H9 (cell line): Measurements from ENCODE around the gene SMARCA2. TPM values are rescaled to one million over a fixed set of nuclear protein-coding genes. Genes with fewer than 3 reads are reported as not detected.
A peak's percentile ranks its signal among the peaks of the same experiment; 100 is the strongest.

Experiments used
- DNase-seq: peaks from one replicate; pipeline ENCODE4 v3.0.0-alpha.2; 2017
- H2AFZ ChIP-seq: one replicate; pipeline ENCODE4 v1.6.1; 2013; ENCODE audit warnings: mild to moderate bottlenecking, low read length, control low read depth, moderate library complexity
- H2AK5ac ChIP-seq: 2 replicates; pipeline ENCODE4 v1.6.1; 2013; ENCODE audit warnings: low read length, control low read depth, mixed read lengths; ENCODE audit not compliant: insufficient read length
- H2BK120ac ChIP-seq: one replicate; pipeline ENCODE4 v1.6.1; 2013; ENCODE audit warnings: low read depth, mild to moderate bottlenecking, low read length, control low read depth, inconsistent platforms; ENCODE audit not compliant: poor library complexity, severe bottlenecking
- H2BK12ac ChIP-seq: 2 replicates; pipeline ENCODE4 v1.6.1; 2013; ENCODE audit warnings: low read length, control low read depth, mixed read lengths, low read depth; ENCODE audit not compliant: insufficient read length
- H2BK15ac ChIP-seq: 2 replicates; pipeline ENCODE4 v1.6.1; 2013; ENCODE audit warnings: low read depth, low read length, control low read depth
- H2BK20ac ChIP-seq: one replicate; pipeline ENCODE4 v1.6.1; 2013; ENCODE audit warnings: low read depth, mild to moderate bottlenecking, low read length, control low read depth, inconsistent platforms; ENCODE audit not compliant: poor library complexity, severe bottlenecking
- H2BK5ac ChIP-seq: 2 replicates; pipeline ENCODE4 v1.6.1; 2013; ENCODE audit warnings: low read length, control low read depth, mixed read lengths; ENCODE audit not compliant: insufficient read length
- H3K14ac ChIP-seq: 2 replicates; pipeline ENCODE4 v1.6.1; 2013; ENCODE audit warnings: low read length, control low read depth; ENCODE audit not compliant: insufficient read depth
- H3K18ac ChIP-seq: 2 replicates; pipeline ENCODE4 v1.6.1; 2013; ENCODE audit warnings: low read depth, mild to moderate bottlenecking, mixed read lengths, low read length, control low read depth; ENCODE audit not compliant: insufficient read length
- H3K23ac ChIP-seq: 2 replicates; pipeline ENCODE4 v1.6.1; 2013; ENCODE audit warnings: low read length, control low read depth, mixed read lengths, low read depth; ENCODE audit not compliant: insufficient read length
- H3K23me2 ChIP-seq: 2 replicates; pipeline ENCODE4 v1.6.1; 2013; ENCODE audit warnings: low read depth, mild to moderate bottlenecking, mixed read lengths, low read length, control low read depth; ENCODE audit not compliant: insufficient read length, poor library complexity, severe bottlenecking
- H3K27ac ChIP-seq: 2 replicates; pipeline ENCODE4 v1.5.1; 2013; ENCODE audit warnings: low read length, control low read depth, mixed read lengths, low read depth; ENCODE audit not compliant: insufficient read length
- H3K27me3 ChIP-seq: 2 replicates; pipeline ENCODE4 v1.6.1; 2013; ENCODE audit warnings: low read length, control low read depth, inconsistent platforms; ENCODE audit not compliant: insufficient read depth
- H3K4ac ChIP-seq: 2 replicates; pipeline ENCODE4 v1.6.1; 2013; ENCODE audit warnings: low read depth, mild to moderate bottlenecking, control low read depth, inconsistent platforms, low read length, moderate library complexity
- H3K4me1 ChIP-seq: 2 replicates; pipeline ENCODE4 v1.6.1; 2013; ENCODE audit warnings: low read length, control low read depth, inconsistent platforms; ENCODE audit not compliant: insufficient read depth
- H3K4me2 ChIP-seq: 2 replicates; pipeline ENCODE4 v1.6.1; 2013; ENCODE audit warnings: low read length, control low read depth, mixed read lengths; ENCODE audit not compliant: insufficient read length, insufficient read depth
- H3K56ac ChIP-seq: 2 replicates; pipeline ENCODE4 v1.6.1; 2013; ENCODE audit warnings: low read depth, mild to moderate bottlenecking, mixed read lengths, low read length, control low read depth; ENCODE audit not compliant: insufficient read length
- H3K79me1 ChIP-seq: 2 replicates; pipeline ENCODE4 v1.6.1; 2013; ENCODE audit warnings: low read depth, mild to moderate bottlenecking, moderate library complexity, low read length, control low read depth, inconsistent platforms; ENCODE audit not compliant: insufficient read depth, poor library complexity, severe bottlenecking
- H3K79me2 ChIP-seq: 2 replicates; pipeline ENCODE4 v1.6.1; 2013; ENCODE audit warnings: low read length, control low read depth, inconsistent platforms; ENCODE audit not compliant: insufficient read depth
- H3K9ac ChIP-seq: 2 replicates; pipeline ENCODE4 v1.6.1; 2013; ENCODE audit warnings: low read length, control low read depth, mixed read lengths; ENCODE audit not compliant: insufficient read length; ENCODE audit errors: extremely low read depth
- H3K9me3 ChIP-seq: one replicate; pipeline ENCODE4 v1.6.1; 2013; ENCODE audit warnings: low read depth, low read length, inconsistent platforms; ENCODE audit not compliant: control insufficient read depth
- H3T11ph ChIP-seq: one replicate; pipeline ENCODE4 v1.6.1; 2013; ENCODE audit warnings: mild to moderate bottlenecking, low read length, control low read depth, inconsistent platforms
- H4K20me1 ChIP-seq: one replicate; pipeline ENCODE4 v1.6.1; 2013; ENCODE audit not compliant: control insufficient read depth, insufficient read length, insufficient read depth
- H4K5ac ChIP-seq: 2 replicates; pipeline ENCODE4 v1.6.1; 2013; ENCODE audit warnings: low read depth, mild to moderate bottlenecking, mixed read lengths, low read length, control low read depth; ENCODE audit not compliant: insufficient read length
- H4K8ac ChIP-seq: replicated peaks from 2 replicates; pipeline ENCODE4 v1.6.1; 2013; ENCODE audit warnings: low read length, control low read depth, mixed read lengths, low read depth; ENCODE audit not compliant: insufficient read length
- H4K91ac ChIP-seq: 2 replicates; pipeline ENCODE4 v1.6.1; 2013; ENCODE audit warnings: low read depth, mild to moderate bottlenecking, moderate library complexity, mixed read lengths, low read length, control low read depth; ENCODE audit not compliant: insufficient read length
- H3K27ac Mint-ChIP-seq, 3 experiments: 2 replicates in 2 of 3; 3 replicates in 1 of 3; pipeline ENCODE4 v1.8.0; 2020 to 2021; ENCODE audit warnings: mixed read lengths in 3 of 3, mild to moderate bottlenecking in 1 of 3, moderate library complexity in 1 of 3
- H3K27me3 Mint-ChIP-seq: 2 replicates; pipeline ENCODE4 v1.8.0; 2021; ENCODE audit warnings: low read depth, mild to moderate bottlenecking, moderate library complexity, mixed read lengths
- H3K36me3 Mint-ChIP-seq, 3 experiments: 2 replicates in 2 of 3; 3 replicates in 1 of 3; pipeline ENCODE4 v1.8.0; 2020 to 2021; ENCODE audit warnings: low read depth in 3 of 3, mixed read lengths in 3 of 3; ENCODE audit not compliant: insufficient read depth in 1 of 3
- H3K4me1 Mint-ChIP-seq, 2 experiments: 2 replicates each; pipeline ENCODE4 v1.8.0; 2020; ENCODE audit warnings: mixed read lengths in 2 of 2
- H3K4me3 Mint-ChIP-seq, 2 experiments: 2 replicates in 1 of 2; 3 replicates in 1 of 2; pipeline ENCODE4 v1.8.0; 2020 to 2021; ENCODE audit warnings: mild to moderate bottlenecking in 2 of 2, mixed read lengths in 2 of 2, moderate library complexity in 1 of 2
- H3K9me3 Mint-ChIP-seq, 2 experiments: 2 replicates in 1 of 2; 3 replicates in 1 of 2; pipeline ENCODE4 v1.8.0; 2020; ENCODE audit warnings: mild to moderate bottlenecking in 2 of 2, mixed read lengths in 2 of 2, moderate library complexity in 1 of 2
- CTCF ChIP-seq: fragments of 200-600 bp; sonication (generic); conservative IDR thresholded peaks from 3 replicates; pipeline ENCODE4 v1.8.0; 2021; ENCODE audit warnings: antibody characterized with exemption, mild to moderate bottlenecking
- WGBS: extraction: QIAGEN DNeasy Blood & Tissue Kit; methylation state at CpG from one replicate; pipeline ENCODE4 v1.1.7; 2013; ENCODE audit warnings: missing lambda C conversion rate, low lambda C conversion rate, mixed read lengths; ENCODE audit not compliant: insufficient read length; ENCODE audit errors: extremely low coverage; 5-methylcytosine and 5-hydroxymethylcytosine counted together
- total RNA-seq: library from RNA; stranded (reverse); gene quantifications from 2 replicates; pipeline ENCODE4 v1.2.1, GENCODE V29; 2021

The SMARCA2 gene
- total RNA-seq, 1 experiment from 2014 or later = 15.3 TPM

- H3K79me2 ChIP-seq = no peaks in the 10 kb centered on the region
- H3K23me2 ChIP-seq = no peaks in the 10 kb centered on the region
- DNase-seq = no peak
- H2BK15ac ChIP-seq = no peak overlapping the region
- no peak overlapping the region for H3K4ac ChIP-seq
- H3K14ac ChIP-seq = no peak overlapping the region
- no peak overlapping the region for H4K5ac ChIP-seq
- no peak overlapping the region for H3K56ac ChIP-seq
- H4K91ac ChIP-seq = no peak overlapping the region
- no peak overlapping the region for H3K27ac ChIP-seq
- no peak overlapping the region for H3K23ac ChIP-seq
- no peaks in the 10 kb centered on the region for H3K27me3 ChIP-seq
- no peak overlapping the region for H2BK12ac ChIP-seq
- no peak overlapping the region for H2BK5ac ChIP-seq
- H3K79me1 ChIP-seq = no peaks in the 10 kb centered on the region
- Mint-ChIP-seq H3K4me3 (no peak overlapping the region), H3K27me3 (no peaks in the 10 kb centered on the region; the same call in 1 of the 2 replicates), H3K9me3 (peaks cover 8 to 11% of the 10 kb centered on the region in 2 experiments), H3K27ac (peak overlapping the region in 1 of 3 experiments; percentile 58; a peak in 2 of 7 replicates), H3K4me1 (peaks cover 3 to 26% of the 10 kb centered on the region in 2 experiments), H3K36me3 (peaks cover 0 to 16% (median 14%) of the 10 kb centered on the region in 3 experiments; a peak in 6 of 7 replicates)
- H3K9me3 ChIP-seq = no peaks in the 10 kb centered on the region
- no peak overlapping the region for H4K8ac ChIP-seq
- no peak overlapping the region for H2BK120ac ChIP-seq
- no peak overlapping the region for H3K18ac ChIP-seq
- no peak overlapping the region for H2BK20ac ChIP-seq
- no peak overlapping the region for H3K4me2 ChIP-seq
- H4K20me1 ChIP-seq = no peaks in the 10 kb centered on the region
- no CpG with 5 or more reads among the region's 3 CpGs for WGBS
- H3K4me1 ChIP-seq = no peaks in the 10 kb centered on the region
- no peak for TF ChIP-seq CTCF
- no peak overlapping the region for H3K9ac ChIP-seq
- no peak overlapping the region for H2AK5ac ChIP-seq
- no peak overlapping the region for H2AFZ ChIP-seq
- no peak overlapping the region for H3T11ph ChIP-seq
These were observed 214.1 kb downstream of the SMARCA2 start for GRCh38 chr9:2229109-2229721.
